ENCODE measurements around the gene SLC14A1.

The SLC14A1 gene

DNA sequence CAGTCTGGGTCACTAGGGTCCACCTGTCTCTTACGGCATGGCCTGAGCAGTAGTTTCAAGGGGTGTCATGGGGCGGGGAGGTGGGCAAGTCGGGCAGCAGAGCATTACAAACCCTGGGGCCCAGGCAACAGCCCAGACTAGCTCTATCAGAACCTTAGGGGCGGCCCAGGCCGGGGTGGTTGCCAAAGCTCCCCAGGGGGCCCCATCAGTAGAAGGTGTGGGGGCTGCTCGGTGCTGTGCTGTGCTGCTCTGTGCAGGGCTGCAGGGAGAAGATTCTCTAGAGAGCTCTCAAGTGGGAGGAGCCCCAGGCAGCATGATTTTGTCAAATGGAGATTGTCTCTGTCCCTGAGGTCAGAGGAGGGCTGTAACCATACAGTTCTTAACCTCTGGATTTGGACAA, 36.4 kb upstream of the SLC14A1 start:
- no peak overlapping the region for H3K27ac ChIP-seq
- no peak overlapping the region for H3K4me3 ChIP-seq (ENCODE audit: low read depth, low read length)
- H3K9ac ChIP-seq: no peak overlapping the region
- no peak overlapping the region for H3K4me2 ChIP-seq (ENCODE audit: low read length)
- no peaks in the 10 kb centered on the region for H3K36me3 ChIP-seq (ENCODE audit: control insufficient read depth, insufficient read depth, low read length)
- no peaks in the 10 kb centered on the region for H3K79me2 ChIP-seq
- H3K4me1 ChIP-seq: peaks cover 5% of the 10 kb centered on the region
- TF ChIP-seq, protein P1, sequence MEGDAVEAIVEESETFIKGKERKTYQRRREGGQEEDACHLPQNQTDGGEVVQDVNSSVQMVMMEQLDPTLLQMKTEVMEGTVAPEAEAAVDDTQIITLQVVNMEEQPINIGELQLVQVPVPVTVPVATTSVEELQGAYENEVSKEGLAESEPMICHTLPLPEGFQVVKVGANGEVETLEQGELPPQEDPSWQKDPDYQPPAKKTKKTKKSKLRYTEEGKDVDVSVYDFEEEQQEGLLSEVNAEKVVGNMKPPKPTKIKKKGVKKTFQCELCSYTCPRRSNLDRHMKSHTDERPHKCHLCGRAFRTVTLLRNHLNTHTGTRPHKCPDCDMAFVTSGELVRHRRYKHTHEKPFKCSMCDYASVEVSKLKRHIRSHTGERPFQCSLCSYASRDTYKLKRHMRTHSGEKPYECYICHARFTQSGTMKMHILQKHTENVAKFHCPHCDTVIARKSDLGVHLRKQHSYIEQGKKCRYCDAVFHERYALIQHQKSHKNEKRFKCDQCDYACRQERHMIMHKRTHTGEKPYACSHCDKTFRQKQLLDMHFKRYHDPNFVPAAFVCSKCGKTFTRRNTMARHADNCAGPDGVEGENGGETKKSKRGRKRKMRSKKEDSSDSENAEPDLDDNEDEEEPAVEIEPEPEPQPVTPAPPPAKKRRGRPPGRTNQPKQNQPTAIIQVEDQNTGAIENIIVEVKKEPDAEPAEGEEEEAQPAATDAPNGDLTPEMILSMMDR (IDR thresholded peaks at IDR 0.05): no peak
- H2AFZ ChIP-seq: peak overlapping the region; percentile 53
- H3K9me3 ChIP-seq (ENCODE audit: control insufficient read depth, low read length): no peaks in the 10 kb centered on the region
- H3K27me3 ChIP-seq (ENCODE audit: control insufficient read depth, insufficient read depth, low read length): no peaks in the 10 kb centered on the region

DNA sequence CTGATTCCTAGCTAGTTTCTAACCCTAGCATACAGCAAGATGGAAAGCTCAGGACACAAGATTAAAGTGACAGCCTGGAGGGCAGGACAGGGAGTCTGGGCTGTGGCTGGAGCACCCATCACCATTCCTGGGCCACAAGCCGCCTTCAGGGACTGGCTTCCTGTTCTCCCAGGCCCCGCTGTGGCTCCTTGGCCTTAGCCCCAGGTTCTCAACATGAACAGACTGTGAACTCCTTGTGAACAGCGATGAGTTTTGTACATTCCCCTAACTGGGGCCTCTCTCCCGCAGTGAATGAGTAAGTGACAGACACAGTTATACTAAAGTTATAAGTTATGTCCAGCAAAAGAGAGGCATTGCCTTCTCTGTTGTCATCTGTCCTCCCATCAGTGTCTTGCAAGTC, 35.9 kb upstream of the SLC14A1 start:
- no peaks in the 10 kb centered on the region for H3K9me3 ChIP-seq (ENCODE audit: control insufficient read depth, low read length)
- H3K27me3 ChIP-seq (ENCODE audit: control insufficient read depth, insufficient read depth, low read length): no peaks in the 10 kb centered on the region
- no peaks in the 10 kb centered on the region for H3K36me3 ChIP-seq (ENCODE audit: control insufficient read depth, insufficient read depth, low read length)
- no peak overlapping the region for H3K4me3 ChIP-seq (ENCODE audit: low read depth, low read length)
- no peak overlapping the region for H3K27ac ChIP-seq
- TF ChIP-seq, protein P1 (IDR thresholded peaks at IDR 0.05): no peak
- H2AFZ ChIP-seq: peak overlapping the region; percentile 53
- H3K79me2 ChIP-seq: no peaks in the 10 kb centered on the region
- peaks cover 3% of the 10 kb centered on the region for H3K4me1 ChIP-seq
- no peak overlapping the region for H3K9ac ChIP-seq
- no peak overlapping the region for H3K4me2 ChIP-seq (ENCODE audit: low read length)

DNA sequence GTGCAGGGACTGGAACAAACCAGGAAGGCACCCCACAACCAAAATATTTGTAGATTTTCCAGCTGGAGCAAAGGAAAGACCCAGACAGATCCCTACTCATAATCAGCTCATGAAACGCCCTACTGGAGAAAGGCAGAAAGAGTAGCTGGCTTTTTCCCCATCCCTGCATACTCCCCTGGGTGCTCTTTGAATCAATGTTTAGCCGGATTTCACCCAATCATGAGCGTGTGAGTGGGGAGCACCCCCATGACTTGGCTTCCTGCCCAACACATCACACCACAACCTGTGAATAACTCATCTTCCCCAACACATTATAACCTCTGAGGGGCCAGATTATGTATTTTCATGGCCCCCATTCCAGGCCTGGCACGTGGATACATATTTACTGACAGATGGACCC, 35.1 kb upstream of the SLC14A1 start:
- Histone ChIP-seq H3K4me2 (ENCODE audit: low read length) (no peak overlapping the region), H3K4me1 (no peaks in the 10 kb centered on the region), H3K79me2 (no peaks in the 10 kb centered on the region), H3K9ac (no peak overlapping the region), H2AFZ (no peak overlapping the region), H3K27me3 (ENCODE audit: control insufficient read depth, insufficient read depth, low read length) (no peaks in the 10 kb centered on the region), H3K27ac (no peak overlapping the region), H3K36me3 (ENCODE audit: control insufficient read depth, insufficient read depth, low read length) (no peaks in the 10 kb centered on the region), H3K4me3 (ENCODE audit: low read depth, low read length) (no peak overlapping the region), H3K9me3 (ENCODE audit: control insufficient read depth, low read length) (no peaks in the 10 kb centered on the region)
- TF ChIP-seq, protein P1 (IDR thresholded peaks at IDR 0.05): no peak

DNA sequence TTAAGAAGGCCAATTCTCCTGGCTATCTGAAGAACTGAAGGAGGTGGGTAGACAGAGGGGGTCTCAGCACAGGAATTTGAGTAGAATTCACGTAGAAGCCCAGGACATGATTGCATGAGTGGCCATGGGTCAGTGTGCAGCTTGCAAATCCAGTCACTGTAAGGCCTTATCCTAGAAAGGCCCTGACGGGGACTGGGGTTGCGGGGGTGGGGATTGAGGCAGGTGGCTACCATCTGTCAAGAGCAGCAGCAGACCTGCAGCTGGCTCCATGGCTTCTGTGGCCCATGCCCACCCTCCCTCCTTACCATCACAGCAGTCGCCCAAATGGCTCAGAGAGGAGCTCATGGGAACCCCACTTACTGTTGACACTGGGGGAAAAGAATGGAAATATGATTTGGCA, 34.6 kb upstream of the SLC14A1 start:
- Histone ChIP-seq H3K36me3 (ENCODE audit: control insufficient read depth, insufficient read depth, low read length) (no peaks in the 10 kb centered on the region), H3K9me3 (ENCODE audit: control insufficient read depth, low read length) (no peaks in the 10 kb centered on the region), H3K79me2 (no peaks in the 10 kb centered on the region), H3K9ac (no peak overlapping the region), H3K4me3 (ENCODE audit: low read depth, low read length) (no peak overlapping the region), H3K4me2 (ENCODE audit: low read length) (no peak overlapping the region), H2AFZ (no peak overlapping the region), H3K27me3 (ENCODE audit: control insufficient read depth, insufficient read depth, low read length) (no peaks in the 10 kb centered on the region), H3K4me1 (no peaks in the 10 kb centered on the region), H3K27ac (no peak overlapping the region)
- TF ChIP-seq, protein P1 (IDR thresholded peaks at IDR 0.05): no peak

DNA sequence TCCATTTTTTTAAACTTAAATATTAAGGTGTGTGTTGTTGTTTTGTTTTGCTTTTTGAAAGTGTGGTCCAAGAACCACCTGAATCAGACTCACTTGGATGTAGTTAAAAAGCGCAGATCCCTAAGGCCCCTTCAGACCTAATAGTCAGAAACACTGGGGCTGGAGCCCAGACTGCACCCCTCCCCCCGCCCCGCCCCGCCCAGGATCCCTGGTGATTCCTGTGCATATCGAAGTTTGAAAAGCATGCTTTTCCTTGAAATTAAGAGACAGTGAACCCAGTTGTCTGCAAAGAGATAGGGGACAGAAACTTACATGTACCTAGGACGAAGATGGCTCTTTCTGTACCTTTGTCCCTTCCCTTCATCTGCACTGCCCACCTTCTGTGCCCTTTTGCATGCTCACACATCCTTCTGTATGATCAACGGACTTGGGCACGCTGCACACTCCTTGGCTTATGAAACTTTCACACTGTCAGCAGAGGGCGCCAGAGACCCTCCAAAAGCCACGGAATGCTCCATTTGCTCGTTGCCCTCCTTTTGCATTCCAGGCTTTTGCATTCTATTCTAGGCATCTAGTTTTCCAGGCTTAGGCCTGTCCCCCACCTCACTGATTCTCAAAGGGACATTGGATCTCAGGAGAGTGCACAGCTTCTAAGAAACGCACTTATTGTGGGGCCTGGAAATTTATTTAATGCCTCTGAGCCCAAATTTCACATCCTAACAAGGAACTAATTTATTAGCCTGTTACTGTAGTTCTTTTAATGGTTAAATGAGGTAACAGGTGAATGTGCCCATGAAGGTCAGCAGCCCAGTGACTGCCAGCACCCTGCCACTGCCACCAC, 32.8 kb upstream of the SLC14A1 start:
- no peak overlapping the region for H2AFZ ChIP-seq
- no peak overlapping the region for H3K9ac ChIP-seq
- H3K9me3 ChIP-seq (ENCODE audit: control insufficient read depth, low read length): no peaks in the 10 kb centered on the region
- H3K27me3 ChIP-seq (ENCODE audit: control insufficient read depth, insufficient read depth, low read length): no peaks in the 10 kb centered on the region
- no peaks in the 10 kb centered on the region for H3K79me2 ChIP-seq
- no peak overlapping the region for H3K4me2 ChIP-seq (ENCODE audit: low read length)
- no peak overlapping the region for H3K27ac ChIP-seq
- H3K4me3 ChIP-seq (ENCODE audit: low read depth, low read length): no peak overlapping the region
- H3K4me1 ChIP-seq: no peaks in the 10 kb centered on the region
- TF ChIP-seq, protein P1 (IDR thresholded peaks at IDR 0.05): peak; percentile 81
- no peaks in the 10 kb centered on the region for H3K36me3 ChIP-seq (ENCODE audit: control insufficient read depth, insufficient read depth, low read length)
